ENCODE measurements around the gene THRA. TPM values are rescaled to one million over a fixed set of nuclear protein-coding genes. Genes with fewer than 3 reads are reported as not detected.

Gene THRA
- polyA plus RNA-seq, 1 of the 3 experiments (the other 2 are of a cell fraction): 23.1 TPM

- no peak overlapping the region for H3K27ac ChIP-seq (ENCODE audit: low read depth in 2 of 2, low read length in 1 of 2)
- H3F3A ChIP-seq (replicated peaks; ENCODE audit: insufficient read depth): peaks cover 6% of the 10 kb centered on the region
- no peak overlapping the region for H3K4me3 ChIP-seq (ENCODE audit: low read depth in 2 of 2, low read length in 1 of 2)
- peaks cover 20 to 27% of the 10 kb centered on the region in 2 experiments for H3K36me3 ChIP-seq (replicated peaks in 1 of 2; ENCODE audit: control insufficient read depth in 1 of 2, insufficient read depth in 2 of 2, low read length in 1 of 2)
- ChIA-PET CTCF (interaction anchor here (0.8 to 7.6 kb wide), 7 partner anchors 9 to 368 kb away, joined by 3 to 96 read pairs (median 5); partner anchors contain the start of gene MED24), POLR2A (no interaction called here)
- no peaks in the 10 kb centered on the region for H3K9me2 ChIP-seq
- H3K9ac ChIP-seq: no peak overlapping the region
- no peaks in the 10 kb centered on the region for H4K20me1 ChIP-seq (ENCODE audit: insufficient read depth)
- peaks cover 0 to 9% of the 10 kb centered on the region in 2 experiments; a peak in 2 of 4 replicates for H3K4me1 ChIP-seq (ENCODE audit: control insufficient read depth in 1 of 2, insufficient read depth in 2 of 2, low read depth in 1 of 2, low read length in 1 of 2)
- no peaks in the 10 kb centered on the region for H3K9me3 ChIP-seq
- no peaks in the 10 kb centered on the region for H3K79me2 ChIP-seq (ENCODE audit: insufficient read depth)
- H2AFZ ChIP-seq (ENCODE audit: low read depth): no peak overlapping the region
- H3K4me2 ChIP-seq: no peak overlapping the region
- TF ChIP-seq, protein P1, sequence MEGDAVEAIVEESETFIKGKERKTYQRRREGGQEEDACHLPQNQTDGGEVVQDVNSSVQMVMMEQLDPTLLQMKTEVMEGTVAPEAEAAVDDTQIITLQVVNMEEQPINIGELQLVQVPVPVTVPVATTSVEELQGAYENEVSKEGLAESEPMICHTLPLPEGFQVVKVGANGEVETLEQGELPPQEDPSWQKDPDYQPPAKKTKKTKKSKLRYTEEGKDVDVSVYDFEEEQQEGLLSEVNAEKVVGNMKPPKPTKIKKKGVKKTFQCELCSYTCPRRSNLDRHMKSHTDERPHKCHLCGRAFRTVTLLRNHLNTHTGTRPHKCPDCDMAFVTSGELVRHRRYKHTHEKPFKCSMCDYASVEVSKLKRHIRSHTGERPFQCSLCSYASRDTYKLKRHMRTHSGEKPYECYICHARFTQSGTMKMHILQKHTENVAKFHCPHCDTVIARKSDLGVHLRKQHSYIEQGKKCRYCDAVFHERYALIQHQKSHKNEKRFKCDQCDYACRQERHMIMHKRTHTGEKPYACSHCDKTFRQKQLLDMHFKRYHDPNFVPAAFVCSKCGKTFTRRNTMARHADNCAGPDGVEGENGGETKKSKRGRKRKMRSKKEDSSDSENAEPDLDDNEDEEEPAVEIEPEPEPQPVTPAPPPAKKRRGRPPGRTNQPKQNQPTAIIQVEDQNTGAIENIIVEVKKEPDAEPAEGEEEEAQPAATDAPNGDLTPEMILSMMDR (IDR thresholded peaks at IDR 0.05): no peak
- TF ChIP-seq, protein P2, sequence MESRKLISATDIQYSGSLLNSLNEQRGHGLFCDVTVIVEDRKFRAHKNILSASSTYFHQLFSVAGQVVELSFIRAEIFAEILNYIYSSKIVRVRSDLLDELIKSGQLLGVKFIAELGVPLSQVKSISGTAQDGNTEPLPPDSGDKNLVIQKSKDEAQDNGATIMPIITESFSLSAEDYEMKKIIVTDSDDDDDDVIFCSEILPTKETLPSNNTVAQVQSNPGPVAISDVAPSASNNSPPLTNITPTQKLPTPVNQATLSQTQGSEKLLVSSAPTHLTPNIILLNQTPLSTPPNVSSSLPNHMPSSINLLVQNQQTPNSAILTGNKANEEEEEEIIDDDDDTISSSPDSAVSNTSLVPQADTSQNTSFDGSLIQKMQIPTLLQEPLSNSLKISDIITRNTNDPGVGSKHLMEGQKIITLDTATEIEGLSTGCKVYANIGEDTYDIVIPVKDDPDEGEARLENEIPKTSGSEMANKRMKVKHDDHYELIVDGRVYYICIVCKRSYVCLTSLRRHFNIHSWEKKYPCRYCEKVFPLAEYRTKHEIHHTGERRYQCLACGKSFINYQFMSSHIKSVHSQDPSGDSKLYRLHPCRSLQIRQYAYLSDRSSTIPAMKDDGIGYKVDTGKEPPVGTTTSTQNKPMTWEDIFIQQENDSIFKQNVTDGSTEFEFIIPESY (IDR thresholded peaks at IDR 0.05; ENCODE audit: borderline replicate concordance, low read depth): no peak
- no peak for TF ChIP-seq FOXM1 (IDR thresholded peaks at IDR 0.05; ENCODE audit: low read depth)
- TF ChIP-seq, protein P3, sequence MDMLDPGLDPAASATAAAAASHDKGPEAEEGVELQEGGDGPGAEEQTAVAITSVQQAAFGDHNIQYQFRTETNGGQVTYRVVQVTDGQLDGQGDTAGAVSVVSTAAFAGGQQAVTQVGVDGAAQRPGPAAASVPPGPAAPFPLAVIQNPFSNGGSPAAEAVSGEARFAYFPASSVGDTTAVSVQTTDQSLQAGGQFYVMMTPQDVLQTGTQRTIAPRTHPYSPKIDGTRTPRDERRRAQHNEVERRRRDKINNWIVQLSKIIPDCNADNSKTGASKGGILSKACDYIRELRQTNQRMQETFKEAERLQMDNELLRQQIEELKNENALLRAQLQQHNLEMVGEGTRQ (IDR thresholded peaks at IDR 0.05; ENCODE audit: borderline replicate concordance, low read depth, low read length): no peak
- no peak for TF ChIP-seq SIN3A (IDR thresholded peaks at IDR 0.05; ENCODE audit: borderline replicate concordance, low read depth, low read length)
- no peak for TF ChIP-seq PBX3 (IDR thresholded peaks at IDR 0.05)
- TF ChIP-seq, protein P4, sequence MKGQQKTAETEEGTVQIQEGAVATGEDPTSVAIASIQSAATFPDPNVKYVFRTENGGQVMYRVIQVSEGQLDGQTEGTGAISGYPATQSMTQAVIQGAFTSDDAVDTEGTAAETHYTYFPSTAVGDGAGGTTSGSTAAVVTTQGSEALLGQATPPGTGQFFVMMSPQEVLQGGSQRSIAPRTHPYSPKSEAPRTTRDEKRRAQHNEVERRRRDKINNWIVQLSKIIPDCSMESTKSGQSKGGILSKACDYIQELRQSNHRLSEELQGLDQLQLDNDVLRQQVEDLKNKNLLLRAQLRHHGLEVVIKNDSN (IDR thresholded peaks at IDR 0.05; ENCODE audit: borderline replicate concordance, low read depth): no peak
- TF ChIP-seq TCF12 (IDR thresholded peaks at IDR 0.05): no peak
- TF ChIP-seq EZH2phosphoT487 (IDR thresholded peaks at IDR 0.05; ENCODE audit: borderline replicate concordance, low read depth): no peak
- TF ChIP-seq YY1 (IDR thresholded peaks at IDR 0.05; ENCODE audit: low read depth): no peak
- no peak for TF ChIP-seq FOSL2 (IDR thresholded peaks at IDR 0.05; ENCODE audit: borderline replicate concordance, low read depth)
- TF ChIP-seq REST (IDR thresholded peaks at IDR 0.05; ENCODE audit: low read depth, low read length): no peak
- TF ChIP-seq NRF1 (IDR thresholded peaks at IDR 0.05; ENCODE audit: low read depth, low read length): no peak
- TF ChIP-seq FOXJ3 (CRISPR knock-in tag; IDR thresholded peaks at IDR 0.05): no peak
- no peak for TF ChIP-seq JUND (IDR thresholded peaks at IDR 0.05)
- no peak for TF ChIP-seq RCOR1 (IDR thresholded peaks at IDR 0.05; ENCODE audit: low read length)
- TF ChIP-seq MXI1 (IDR thresholded peaks at IDR 0.05; ENCODE audit: low read depth, low read length): no peak
- WGBS (ENCODE audit: low lambda C conversion rate): 100% methylated on average over 3 of the region's 9 CpGs
- H3K27me3 ChIP-seq (ENCODE audit: insufficient read depth): no peaks in the 10 kb centered on the region
- no peak for DNase-seq
These were observed 40.3 kb upstream of the THRA start for GRCh38 chr17:40022497-40022896.

All from SK-N-SH (cell line).